BE2C (cell line): Measurements from ENCODE around the gene GRAMD4.

Experiments
- DNase-seq: peaks from one replicate; pipeline ENCODE4 v3.0.0-alpha.2; 2020
- H3K27me3 ChIP-seq: fragments of 250-450 bp; sonication (Bioruptor Pico); 2 replicates; pipeline ENCODE4 v1.5.1; 2020; ENCODE audit warnings: mild to moderate bottlenecking
- H3K36me3 ChIP-seq: fragments of 250-450 bp; sonication (Bioruptor Pico); 2 replicates; pipeline ENCODE4 v1.5.1; 2020; ENCODE audit warnings: mild to moderate bottlenecking
- H3K4me1 ChIP-seq: fragments of 250-450 bp; sonication (Bioruptor Pico); 2 replicates; pipeline ENCODE4 v1.5.1; 2020
- H3K4me3 ChIP-seq: 2 replicates; pipeline ENCODE4 v1.5.1; 2011; ENCODE audit warnings: low read depth, low read length
- H3K9me3 ChIP-seq: fragments of 250-450 bp; sonication (Bioruptor Pico); 2 replicates; pipeline ENCODE4 v1.5.1; 2020
- CTCF ChIP-seq: IDR thresholded peaks from 2 replicates; pipeline ENCODE4 v1.5.1; 2012; ENCODE audit warnings: mild to moderate bottlenecking, low read depth, low read length

The GRAMD4 gene

GRCh38 chr22:46669201-46669600 is 49.0 kb downstream of the GRAMD4 start:
- TF ChIP-seq CTCF = no peak
- Histone ChIP-seq H3K9me3 (no peaks in the 10 kb centered on the region), H3K27me3 (no peaks in the 10 kb centered on the region), H3K36me3 (peaks cover 80% of the 10 kb centered on the region), H3K4me1 (peaks cover 3% of the 10 kb centered on the region; the same call in 1 of the 2 replicates), H3K4me3 (no peak overlapping the region)
- no peak for DNase-seq

GRCh38 chr22:46671824-46672432 is 51.7 kb downstream of the GRAMD4 start:
- Histone ChIP-seq H3K9me3 (no peaks in the 10 kb centered on the region), H3K27me3 (no peaks in the 10 kb centered on the region), H3K4me1 (peaks cover 3% of the 10 kb centered on the region; the same call in 1 of the 2 replicates), H3K4me3 (no peak overlapping the region), H3K36me3 (peaks cover 78% of the 10 kb centered on the region)
- TF ChIP-seq CTCF = no peak
- no peak for DNase-seq

GRCh38 chr22:46672731-46673130 is 52.5 kb downstream of the GRAMD4 start:
- Histone ChIP-seq H3K4me3 (no peak overlapping the region), H3K27me3 (no peaks in the 10 kb centered on the region), H3K9me3 (no peaks in the 10 kb centered on the region), H3K36me3 (peaks cover 75% of the 10 kb centered on the region), H3K4me1 (peaks cover 3% of the 10 kb centered on the region; the same call in 1 of the 2 replicates)
- no peak for DNase-seq
- no peak for TF ChIP-seq CTCF

- Histone ChIP-seq H3K4me3 (no peak overlapping the region), H3K9me3 (no peaks in the 10 kb centered on the region), H3K36me3 (peaks cover 74% of the 10 kb centered on the region), H3K27me3 (no peaks in the 10 kb centered on the region), H3K4me1 (peaks cover 3% of the 10 kb centered on the region; the same call in 1 of the 2 replicates)
- TF ChIP-seq CTCF = no peak
- peak; percentile 68 for DNase-seq
These were observed 53.0 kb downstream of the GRAMD4 start for GRCh38 chr22:46673205-46673604.

- peaks cover 3% of the 10 kb centered on the region; the same call in 1 of the 2 replicates for H3K4me1 ChIP-seq
- H3K4me3 ChIP-seq = no peak overlapping the region
- DNase-seq = no peak
- H3K9me3 ChIP-seq = no peaks in the 10 kb centered on the region
- peaks cover 73% of the 10 kb centered on the region for H3K36me3 ChIP-seq
- TF ChIP-seq CTCF = no peak
- no peaks in the 10 kb centered on the region for H3K27me3 ChIP-seq
These were observed 53.6 kb downstream of the GRAMD4 start for GRCh38 chr22:46673662-46674236.

- TF ChIP-seq CTCF = no peak
- H3K4me3 ChIP-seq = no peak overlapping the region
- no peaks in the 10 kb centered on the region for H3K27me3 ChIP-seq
- H3K36me3 ChIP-seq = peaks cover 75% of the 10 kb centered on the region
- no peak for DNase-seq
- peaks cover 3% of the 10 kb centered on the region; the same call in 1 of the 2 replicates for H3K4me1 ChIP-seq
- H3K9me3 ChIP-seq = no peaks in the 10 kb centered on the region
These were observed 54.2 kb downstream of the GRAMD4 start for GRCh38 chr22:46674367-46674781.
